Body of pancreas (tissue), 4 donors: ENCODE data around the gene E2F3.

ENCODE experiments used
- CTCF ChIP-seq, 7 experiments: fragments of 450-650 bp in 4 of 7; fragments of 200-600 bp in 3 of 7; sonication (generic) in 3 of 7; IDR thresholded peaks; one replicate each; pipeline ENCODE4 v1.5.1; 2016 to 2019; ENCODE audit warnings: antibody characterized with exemption in 7 of 7
- POLR2A ChIP-seq, 3 donors: fragments of 450-650 bp; IDR thresholded peaks; one replicate each; pipeline ENCODE4 v1.6.1; 2016; ENCODE audit warnings: antibody characterized with exemption in 3 of 3, mild to moderate bottlenecking in 2 of 3

- TF ChIP-seq CTCF (IDR thresholded peaks at IDR 0.05) = no peak
- no peak for TF ChIP-seq POLR2A (IDR thresholded peaks at IDR 0.05)
These were observed 95.7 kb downstream of the E2F3 start for GRCh38 chr6:20497216-20498040.
